HepG2 (cell line): ENCODE data around the gene ESF1. TPM values are rescaled to one million over a fixed set of nuclear protein-coding genes. Genes with fewer than 3 reads are reported as not detected.

ENCODE experiments used
- ATAC-seq: fragments of 200-7000 bp; cut with Tn5 transposase; 3 replicates; pipeline ENCODE4 v1.9.1; 2020; ENCODE audit warnings: mild to moderate bottlenecking, moderate library complexity
- BruUV-seq: library from RNA; stranded (reverse); fragments of 400-500 nt; replicated peaks from 2 replicates; lab custom pipeline; 2021; lab: Mats Ljungman, UMichigan
- CTCF ChIA-PET: fragments of 300-600 bp; formaldehyde crosslinking; extraction: SDS; loops from one replicate; lab custom pipeline; 2021; ENCODE audit warnings: low total read pairs, inconsistent platforms, low intra/inter-chr PET ratio; lab: Yijun Ruan, JAX
- POLR2A ChIA-PET: fragments of 350-600 bp; sonication (Branson Sonifier 250); formaldehyde crosslinking; loops from one replicate; lab custom pipeline; 2020; ENCODE audit warnings: antibody characterized with exemption, inconsistent platforms; lab: Yijun Ruan, JAX
- DNase-seq: peaks from one replicate; pipeline ENCODE4 v3.0.0-alpha.2; 2015; ENCODE audit warnings: low spot score
- FAIRE-seq: peaks from 3 replicates; lab custom pipeline; 2011; peaks lifted over from hg19 to GRCh38; lab: Jason Lieb, UNC
- H2AFZ ChIP-seq: one replicate; pipeline ENCODE4 v1.6.1; 2011; ENCODE audit warnings: low read length, inconsistent platforms
- H3K27ac ChIP-seq: fragments of 300-600 bp; 3 replicates; pipeline ENCODE4 v1.8.0; 2011; ENCODE audit warnings: mixed run types, mild to moderate bottlenecking, mixed read lengths, low read length, inconsistent platforms; ENCODE audit not compliant: insufficient read depth; ENCODE audit errors: extremely low read length
- H3K27me3 ChIP-seq, 2 experiments: fragments of 200-600 bp in 1 of 2; 2 replicates in 1 of 2; 3 replicates in 1 of 2; pipeline versions ENCODE4 v1.6.0 to v1.8.0; 2011; ENCODE audit warnings: low read length in 2 of 2, mild to moderate bottlenecking in 2 of 2, moderate library complexity in 2 of 2, inconsistent platforms in 1 of 2; ENCODE audit not compliant: insufficient read depth in 2 of 2, control insufficient read depth in 1 of 2
- H3K36me3 ChIP-seq, 2 experiments: fragments of 200-600 bp in 1 of 2; replicated peaks in 1 of 2; 2 replicates in 1 of 2; 3 replicates in 1 of 2; pipeline versions ENCODE4 v1.5.1 to v1.8.0; 2011; ENCODE audit warnings: low read length in 2 of 2, inconsistent platforms in 1 of 2; ENCODE audit not compliant: insufficient read depth in 2 of 2, control insufficient read depth in 1 of 2
- H3K4me1 ChIP-seq: 2 replicates; pipeline ENCODE4 v1.5.1; 2012; ENCODE audit warnings: low read length, inconsistent platforms; ENCODE audit not compliant: insufficient read depth
- H3K4me2 ChIP-seq: 2 replicates; pipeline ENCODE4 v1.6.0; 2011; ENCODE audit warnings: low read depth, low read length, inconsistent platforms
- H3K4me3 ChIP-seq, 3 experiments: fragments of 200-600 bp in 1 of 3; sonication (generic), shearing (Covaris generic) in 1 of 3; replicated peaks in 1 of 3; 2 replicates each; pipeline ENCODE4 v1.5.1; 2011 to 2016; ENCODE audit warnings: low read length in 3 of 3, inconsistent platforms in 2 of 3, low read depth in 2 of 3, mild to moderate bottlenecking in 2 of 3, control low read depth in 1 of 3, mixed read lengths in 1 of 3; ENCODE audit not compliant: insufficient read depth in 1 of 3
- H3K79me2 ChIP-seq: one replicate; pipeline ENCODE4 v1.6.1; 2011; ENCODE audit warnings: low read length, inconsistent platforms; ENCODE audit not compliant: insufficient read depth
- H3K9ac ChIP-seq: 2 replicates; pipeline ENCODE4 v1.6.0; 2011; ENCODE audit warnings: mild to moderate bottlenecking, low read depth, low read length, inconsistent platforms; ENCODE audit not compliant: insufficient read depth
- H3K9me3 ChIP-seq: 2 replicates; pipeline ENCODE4 v1.5.1; 2012; ENCODE audit warnings: mild to moderate bottlenecking, low read length
- H4K20me1 ChIP-seq: 2 replicates; pipeline ENCODE4 v1.6.0; 2011; ENCODE audit warnings: inconsistent platforms, mild to moderate bottlenecking, low read length, moderate library complexity; ENCODE audit not compliant: insufficient read depth
- BRD4 ChIP-seq: sonication (generic); formaldehyde crosslinking; IDR thresholded peaks from 2 replicates; pipeline ENCODE4 v1.4.0; 2020; ENCODE audit warnings: missing genetic modification reagents
- ESRRA ChIP-seq: sonication (generic); formaldehyde crosslinking; IDR thresholded peaks from 2 replicates; pipeline ENCODE4 v1.5.1; 2020; ENCODE audit warnings: mild to moderate bottlenecking, low read depth, missing genetic modification reagents
- GLI4 ChIP-seq: sonication (generic); formaldehyde crosslinking; IDR thresholded peaks from 2 replicates; pipeline ENCODE4 v1.5.1; 2020; ENCODE audit warnings: missing genetic modification reagents, mild to moderate bottlenecking, moderate library complexity, borderline replicate concordance
- JUN ChIP-seq: sonication (generic); formaldehyde crosslinking; IDR thresholded peaks from 2 replicates; pipeline ENCODE4 v1.4.0; 2020; ENCODE audit warnings: mild to moderate bottlenecking, missing genetic modification reagents
- JUNB ChIP-seq: sonication (generic); formaldehyde crosslinking; IDR thresholded peaks from 2 replicates; pipeline ENCODE4 v1.8.0; 2022; ENCODE audit warnings: missing genetic modification reagents, mild to moderate bottlenecking, borderline replicate concordance
- PHF21A ChIP-seq: sonication (generic); formaldehyde crosslinking; IDR thresholded peaks from 2 replicates; pipeline ENCODE4 v1.5.0; 2020; ENCODE audit warnings: mild to moderate bottlenecking, missing genetic modification reagents
- REXO4 ChIP-seq: sonication (generic); formaldehyde crosslinking; IDR thresholded peaks from 2 replicates; pipeline ENCODE4 v1.8.0; 2022; ENCODE audit warnings: missing genetic modification reagents, mild to moderate bottlenecking, borderline replicate concordance
- RXRB ChIP-seq: IDR thresholded peaks from 2 replicates; pipeline ENCODE4 v1.6.1; 2016; ENCODE audit warnings: borderline replicate concordance, missing genetic modification reagents, missing compliant biosample characterization
- YEATS4 ChIP-seq: sonication (generic); formaldehyde crosslinking; IDR thresholded peaks from 2 replicates; pipeline ENCODE4 v1.4.0; 2020; ENCODE audit warnings: missing genetic modification reagents, borderline replicate concordance
- ZNF10 ChIP-seq: sonication (generic); formaldehyde crosslinking; IDR thresholded peaks from 2 replicates; pipeline ENCODE4 v1.4.0; 2020; ENCODE audit warnings: mild to moderate bottlenecking, low read depth, missing genetic modification reagents, borderline replicate concordance
- ZNF260 ChIP-seq: sonication (generic); formaldehyde crosslinking; IDR thresholded peaks from 2 replicates; pipeline ENCODE4 v1.4.0; 2020; ENCODE audit warnings: missing genetic modification reagents, low read depth, mild to moderate bottlenecking, borderline replicate concordance
- ZNF292 ChIP-seq: sonication (generic); formaldehyde crosslinking; IDR thresholded peaks from 2 replicates; pipeline ENCODE4 v1.8.1; 2022; ENCODE audit warnings: mild to moderate bottlenecking, low read depth, missing genetic modification reagents, borderline replicate concordance
- ZSCAN30 ChIP-seq: sonication (generic); formaldehyde crosslinking; IDR thresholded peaks from 2 replicates; pipeline ENCODE4 v1.5.0; 2020; ENCODE audit warnings: mild to moderate bottlenecking, missing genetic modification reagents
- whole genome bisulfite sequencing: methylation state at CpG from one replicate; pipeline ENCODE4 v1.1.6; 2017; ENCODE audit warnings: low lambda C conversion rate; 5-methylcytosine and 5-hydroxymethylcytosine counted together
- in situ Hi-C: cut with HindIII; loops from 2 replicates; pipeline ENCODE4 v1.10.0; 2017; ENCODE audit warnings: low pct_unique_long_range_greater_than_20kb; ENCODE audit not compliant: extremely low pct_ligation_motif_present
- intact Hi-C: fragments of 100-400 bp; cut with micrococcal nuclease; formaldehyde crosslinking; loops from one replicate; pipeline ENCODE4 v1.10.0; 2022; ENCODE audit not compliant: unreplicated experiment
- polyA plus RNA-seq, 8 experiments: library from polyadenylated mRNA; depleted of rRNA in 3 of 8; stranded (reverse) in 7 of 8; unstranded in 1 of 8; fragments of >200 nt; fragmentation: Illumina TruSeq in 4 of 8; extraction: Trizol in 4 of 8; gene quantifications; 2 replicates each; pipeline versions ENCODE4 v1.2.1 to v1.2.3, GENCODE V29; 2011 to 2016; ENCODE audit warnings: low read depth in 4 of 8, missing spikeins in 1 of 8, mixed read lengths in 1 of 8; ENCODE audit not compliant: insufficient read depth in 1 of 8
- total RNA-seq, 5 experiments: library from RNA; depleted of rRNA; stranded (reverse); fragments of >200 nt; fragmentation: Illumina TruSeq; extraction: Trizol; gene quantifications; 2 replicates each; pipeline ENCODE4 v1.2.3, GENCODE V29; 2016; ENCODE audit warnings: low read depth in 1 of 5
- TF ChIP-seq, protein P1 (sequence below), 2 experiments: fragments of 450-650 bp in 1 of 2; sonication (generic) in 1 of 2; formaldehyde crosslinking; IDR thresholded peaks; 2 replicates each; pipeline versions ENCODE4 v1.5.0 to v1.8.0; 2020 to 2022; ENCODE audit warnings: mild to moderate bottlenecking in 1 of 2, missing genetic modification reagents in 1 of 2
- TF ChIP-seq, protein P2 (sequence below): sonication (generic); formaldehyde crosslinking; IDR thresholded peaks from 2 replicates; pipeline ENCODE4 v1.4.0; 2020; ENCODE audit warnings: missing genetic modification reagents
- TF ChIP-seq, protein P3 (sequence below): sonication (generic); formaldehyde crosslinking; IDR thresholded peaks from 2 replicates; pipeline ENCODE4 v1.9.0; 2021; ENCODE audit warnings: missing genetic modification reagents, mild to moderate bottlenecking, borderline replicate concordance
- TF ChIP-seq, protein P4 (sequence below): sonication (generic); formaldehyde crosslinking; IDR thresholded peaks from 2 replicates; pipeline ENCODE4 v1.4.0; 2020; ENCODE audit warnings: mild to moderate bottlenecking, missing genetic modification reagents

ESF1 gene
- total and polyA plus RNA-seq, 2 of the 13 experiments (the other 11 are each of a cell fraction or from before 2014, with no cell fraction given): 7.3 to 66.9 TPM

DNA sequence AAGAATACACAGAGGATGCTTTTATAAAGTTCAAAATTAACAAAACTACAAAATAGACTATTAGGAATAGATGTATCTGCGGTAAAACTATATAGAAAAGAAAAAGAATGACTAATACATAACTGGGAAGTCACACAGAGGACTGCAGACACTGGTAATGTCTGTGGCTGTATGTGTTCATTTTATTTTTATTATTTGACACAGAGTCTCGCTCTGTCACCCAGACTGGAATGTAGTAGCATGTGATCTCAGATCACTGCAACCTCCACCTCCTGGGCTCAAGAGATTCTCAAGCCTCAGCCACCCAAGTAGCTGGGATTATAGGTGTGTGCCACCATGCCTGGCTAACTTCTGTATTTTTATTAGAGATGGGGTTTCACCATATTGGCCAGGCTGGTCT, 38.9 kb downstream of the ESF1 start:
- Histone ChIP-seq H3K27me3 (no peaks in the 10 kb centered on the region), H3K9me3 (peaks cover 4% of the 10 kb centered on the region; the same call in 1 of the 2 replicates), H3K4me1 (no peaks in the 10 kb centered on the region), H3K4me2 (no peak overlapping the region), H3K9ac (no peak overlapping the region), H4K20me1 (no peaks in the 10 kb centered on the region), H2AFZ (no peak overlapping the region), H3K36me3 (peaks cover 11 to 52% of the 10 kb centered on the region in 2 experiments; a peak in 4 of 5 replicates), H3K27ac (no peak overlapping the region), H3K4me3 (no peak overlapping the region), H3K79me2 (no peaks in the 10 kb centered on the region)
- ATAC-seq (no peak), DNase-seq (no peak), FAIRE-seq (no peak)
- intact Hi-C loops: no loop called here
- ChIA-PET CTCF (no interaction called here), POLR2A (no interaction called here)
- in situ Hi-C loops: no loop called here
- BruUV-seq: no TSS peak
- 95% methylated on average over 2 of the region's 2 CpGs for WGBS
- TF ChIP-seq ZNF292 (CRISPR knock-in tag) (no peak), ZNF10 (CRISPR knock-in tag) (no peak), RXRB (CRISPR knock-in tag) (no peak), ZNF260 (CRISPR knock-in tag) (no peak), REXO4 (CRISPR knock-in tag) (no peak), BRD4 (CRISPR knock-in tag) (no peak), ZSCAN30 (CRISPR knock-in tag) (no peak), YEATS4 (CRISPR knock-in tag) (no peak), JUNB (CRISPR knock-in tag) (no peak), GLI4 (CRISPR knock-in tag) (no peak), PHF21A (CRISPR knock-in tag) (no peak), JUN (CRISPR knock-in tag) (no peak), ESRRA (CRISPR knock-in tag) (no peak)
- TF ChIP-seq, protein P1, sequence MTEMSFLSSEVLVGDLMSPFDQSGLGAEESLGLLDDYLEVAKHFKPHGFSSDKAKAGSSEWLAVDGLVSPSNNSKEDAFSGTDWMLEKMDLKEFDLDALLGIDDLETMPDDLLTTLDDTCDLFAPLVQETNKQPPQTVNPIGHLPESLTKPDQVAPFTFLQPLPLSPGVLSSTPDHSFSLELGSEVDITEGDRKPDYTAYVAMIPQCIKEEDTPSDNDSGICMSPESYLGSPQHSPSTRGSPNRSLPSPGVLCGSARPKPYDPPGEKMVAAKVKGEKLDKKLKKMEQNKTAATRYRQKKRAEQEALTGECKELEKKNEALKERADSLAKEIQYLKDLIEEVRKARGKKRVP (CRISPR knock-in tag; IDR thresholded peaks at IDR 0.05): no peak
- TF ChIP-seq, protein P2, sequence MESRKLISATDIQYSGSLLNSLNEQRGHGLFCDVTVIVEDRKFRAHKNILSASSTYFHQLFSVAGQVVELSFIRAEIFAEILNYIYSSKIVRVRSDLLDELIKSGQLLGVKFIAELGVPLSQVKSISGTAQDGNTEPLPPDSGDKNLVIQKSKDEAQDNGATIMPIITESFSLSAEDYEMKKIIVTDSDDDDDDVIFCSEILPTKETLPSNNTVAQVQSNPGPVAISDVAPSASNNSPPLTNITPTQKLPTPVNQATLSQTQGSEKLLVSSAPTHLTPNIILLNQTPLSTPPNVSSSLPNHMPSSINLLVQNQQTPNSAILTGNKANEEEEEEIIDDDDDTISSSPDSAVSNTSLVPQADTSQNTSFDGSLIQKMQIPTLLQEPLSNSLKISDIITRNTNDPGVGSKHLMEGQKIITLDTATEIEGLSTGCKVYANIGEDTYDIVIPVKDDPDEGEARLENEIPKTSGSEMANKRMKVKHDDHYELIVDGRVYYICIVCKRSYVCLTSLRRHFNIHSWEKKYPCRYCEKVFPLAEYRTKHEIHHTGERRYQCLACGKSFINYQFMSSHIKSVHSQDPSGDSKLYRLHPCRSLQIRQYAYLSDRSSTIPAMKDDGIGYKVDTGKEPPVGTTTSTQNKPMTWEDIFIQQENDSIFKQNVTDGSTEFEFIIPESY (CRISPR knock-in tag): no peak
- TF ChIP-seq, protein P3, sequence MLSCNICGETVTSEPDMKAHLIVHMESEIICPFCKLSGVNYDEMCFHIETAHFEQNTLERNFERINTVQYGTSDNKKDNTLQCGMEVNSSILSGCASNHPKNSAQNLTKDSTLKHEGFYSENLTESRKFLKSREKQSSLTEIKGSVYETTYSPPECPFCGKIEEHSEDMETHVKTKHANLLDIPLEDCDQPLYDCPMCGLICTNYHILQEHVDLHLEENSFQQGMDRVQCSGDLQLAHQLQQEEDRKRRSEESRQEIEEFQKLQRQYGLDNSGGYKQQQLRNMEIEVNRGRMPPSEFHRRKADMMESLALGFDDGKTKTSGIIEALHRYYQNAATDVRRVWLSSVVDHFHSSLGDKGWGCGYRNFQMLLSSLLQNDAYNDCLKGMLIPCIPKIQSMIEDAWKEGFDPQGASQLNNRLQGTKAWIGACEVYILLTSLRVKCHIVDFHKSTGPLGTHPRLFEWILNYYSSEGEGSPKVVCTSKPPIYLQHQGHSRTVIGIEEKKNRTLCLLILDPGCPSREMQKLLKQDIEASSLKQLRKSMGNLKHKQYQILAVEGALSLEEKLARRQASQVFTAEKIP (CRISPR knock-in tag): no peak
- TF ChIP-seq, protein P4, sequence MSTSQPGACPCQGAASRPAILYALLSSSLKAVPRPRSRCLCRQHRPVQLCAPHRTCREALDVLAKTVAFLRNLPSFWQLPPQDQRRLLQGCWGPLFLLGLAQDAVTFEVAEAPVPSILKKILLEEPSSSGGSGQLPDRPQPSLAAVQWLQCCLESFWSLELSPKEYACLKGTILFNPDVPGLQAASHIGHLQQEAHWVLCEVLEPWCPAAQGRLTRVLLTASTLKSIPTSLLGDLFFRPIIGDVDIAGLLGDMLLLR: no peak
